ENCODE data around the gene MICOS13.

Gene MICOS13

GRCh38 chr19:5686647-5687359 is 6.5 kb upstream of the MICOS13 start:
- peak; percentile 95 for DNase-seq

- no peak for DNase-seq
Observed at GRCh38 chr19:5686326-5686646, 6.0 kb upstream of the MICOS13 start.

- no peak for DNase-seq
Observed at GRCh38 chr19:5684694-5685430, 4.5 kb upstream of the MICOS13 start.

- DNase-seq = no peak
Observed at GRCh38 chr19:5683177-5683886, 3.0 kb upstream of the MICOS13 start.

DNA sequence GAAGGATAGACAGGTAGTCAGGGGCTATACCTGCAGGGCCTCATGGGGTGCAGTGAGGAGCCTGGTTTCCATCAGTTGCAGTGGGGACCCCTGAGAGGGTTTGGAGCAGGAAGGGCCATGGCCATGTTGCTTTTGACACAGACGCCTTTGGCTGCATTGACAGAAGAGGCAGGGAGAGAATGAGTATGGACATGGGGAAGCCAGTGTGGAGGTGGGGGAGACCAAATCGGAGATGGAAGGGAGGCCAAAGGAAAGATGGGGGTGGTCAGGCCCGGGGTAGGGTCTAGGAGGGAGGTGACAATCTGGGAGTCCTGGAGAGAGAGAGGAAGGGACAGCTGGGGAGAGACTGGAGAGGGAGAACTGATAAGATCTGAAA is 1.8 kb upstream of the MICOS13 start:
- DNase-seq = no peak

DNA sequence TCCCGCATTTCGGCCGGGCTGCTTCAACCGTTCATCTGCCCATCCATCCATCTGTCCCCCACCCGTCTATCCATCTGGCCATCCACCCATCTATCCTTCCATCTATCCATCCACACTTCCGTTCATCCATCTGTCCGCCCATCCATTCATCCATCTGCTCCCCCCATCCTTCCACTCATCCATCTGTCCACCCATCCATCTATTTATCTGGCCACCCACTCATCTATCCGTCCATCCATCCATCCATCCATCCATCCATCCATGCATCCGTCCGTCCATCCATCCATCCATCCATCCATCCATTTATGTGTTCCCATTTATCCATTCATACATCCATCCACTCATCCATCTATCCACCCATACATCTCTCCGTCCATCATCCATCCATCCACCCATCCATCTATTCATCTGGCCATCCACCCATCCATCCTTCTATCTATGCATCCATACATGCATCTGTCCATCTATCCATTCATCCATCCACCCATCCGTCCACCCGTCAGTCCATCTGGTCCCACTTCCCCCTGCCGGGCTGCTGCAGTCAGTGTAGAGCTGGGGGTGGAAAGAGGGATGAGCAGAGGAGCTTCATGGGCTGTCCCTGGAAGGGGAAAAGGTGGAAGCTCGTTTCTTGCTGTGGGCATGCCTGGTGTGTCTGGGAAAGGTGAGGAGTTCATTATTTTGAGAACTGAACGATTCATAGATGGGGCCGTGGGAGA is 1.2 kb upstream of the MICOS13 start:
- no peak for DNase-seq

- DNase-seq = no peak
Observed at GRCh38 chr19:5680084-5680436, 256 bp downstream of the MICOS13 start.

DNA sequence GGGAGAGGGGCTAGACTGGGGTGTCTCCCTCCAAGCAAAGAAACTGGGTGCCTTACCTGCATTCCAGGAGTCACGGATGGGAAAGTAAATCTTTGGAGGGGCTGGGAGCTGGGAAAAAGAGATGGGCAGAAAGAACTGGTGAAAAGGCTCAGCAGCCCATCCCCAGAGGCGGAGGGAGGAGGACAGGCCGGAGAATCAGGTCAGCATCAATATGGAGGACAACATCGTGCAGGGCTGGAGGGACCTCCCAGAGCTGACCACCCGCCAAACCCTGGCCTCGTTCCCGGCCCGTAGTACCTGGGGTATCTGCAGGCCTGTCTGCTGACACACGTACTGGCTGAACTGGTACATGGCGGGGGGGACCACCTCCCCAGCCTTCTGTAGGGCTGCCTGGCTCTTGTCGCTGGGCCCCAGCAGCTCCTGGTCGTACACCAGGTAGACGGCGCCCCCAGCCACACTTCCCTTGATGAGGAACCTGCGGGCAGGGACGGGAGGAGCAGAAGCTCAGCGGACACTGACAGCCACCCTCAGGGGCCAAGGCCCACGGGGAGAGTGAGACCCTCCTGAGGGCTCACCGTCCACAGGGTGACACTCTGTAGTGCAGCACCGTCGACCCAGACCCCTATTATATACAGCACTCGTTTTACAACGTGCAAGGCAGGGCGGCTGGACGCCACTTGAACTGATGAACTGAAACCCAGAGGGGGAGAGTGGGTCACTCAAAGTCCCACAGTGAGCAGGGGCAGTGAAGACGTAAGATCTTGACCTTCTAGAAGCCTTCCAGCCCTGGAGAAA is 830 bp downstream of the MICOS13 start:
- no peak for DNase-seq

- no peak for DNase-seq
Observed at GRCh38 chr19:5678071-5678718, 2.1 kb downstream of the MICOS13 start.

- DNase-seq = no peak
Observed at GRCh38 chr19:5677580-5677979, 2.7 kb downstream of the MICOS13 start.

DNA sequence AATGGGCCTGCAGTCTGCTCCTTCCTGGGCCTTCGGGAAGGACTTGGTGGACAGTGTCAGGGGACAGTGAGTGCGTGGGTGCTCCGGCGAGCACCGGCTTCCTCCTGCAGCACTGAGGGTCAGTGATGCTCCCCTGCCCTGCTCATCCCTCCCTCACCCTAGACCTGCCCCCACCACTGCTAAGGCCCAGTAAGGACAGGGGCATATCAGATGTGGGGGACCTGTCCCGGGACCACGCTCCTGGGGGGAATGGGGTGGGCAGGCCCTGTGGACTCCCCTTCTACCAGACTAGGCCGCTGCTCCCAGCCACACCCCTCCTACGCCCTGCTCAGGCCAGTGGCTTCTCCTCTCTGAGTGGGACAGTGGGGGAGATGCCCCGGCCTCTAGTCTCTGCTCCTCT is 3.2 kb downstream of the MICOS13 start:
- no peak for DNase-seq

DNA sequence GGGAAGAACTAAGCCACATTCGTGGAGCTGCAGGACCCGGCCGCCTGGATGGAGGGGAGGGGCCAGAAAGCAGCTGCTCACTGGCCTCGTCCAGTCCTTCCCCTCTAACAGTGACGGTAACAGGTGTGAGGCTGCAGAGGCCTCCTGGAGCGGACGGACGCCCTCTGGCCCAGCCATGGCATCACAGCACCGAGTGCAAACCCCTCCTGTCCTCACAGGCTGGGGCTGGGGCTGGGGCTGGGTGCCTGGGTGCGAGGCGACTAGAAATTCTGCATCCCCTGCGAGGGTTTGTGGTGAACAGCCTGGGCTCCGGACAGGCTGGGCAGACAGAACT is 3.6 kb downstream of the MICOS13 start:
- no peak for DNase-seq

- no peak for DNase-seq
Observed at GRCh38 chr19:5676105-5676771, 4.1 kb downstream of the MICOS13 start.

GRCh38 chr19:5674714-5675113 is 5.6 kb downstream of the MICOS13 start:
- DNase-seq = no peak

DNA sequence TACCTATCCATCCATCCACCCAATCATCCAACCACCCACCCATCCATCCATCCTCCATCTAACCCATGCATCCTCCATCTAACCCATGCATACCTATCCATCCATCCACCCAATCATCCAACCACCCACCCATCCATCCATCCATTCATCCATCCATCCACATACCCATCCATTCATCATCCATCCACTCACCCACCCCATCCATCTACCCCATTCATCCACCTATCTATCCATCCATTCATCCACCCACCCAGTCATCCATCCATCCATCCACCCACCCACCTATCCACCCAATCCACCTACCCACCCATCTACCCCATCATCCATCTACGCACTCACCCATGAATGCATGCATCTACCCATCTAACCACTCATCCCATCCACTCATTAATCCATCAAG is 6.6 kb downstream of the MICOS13 start:
- no peak for DNase-seq

DNA sequence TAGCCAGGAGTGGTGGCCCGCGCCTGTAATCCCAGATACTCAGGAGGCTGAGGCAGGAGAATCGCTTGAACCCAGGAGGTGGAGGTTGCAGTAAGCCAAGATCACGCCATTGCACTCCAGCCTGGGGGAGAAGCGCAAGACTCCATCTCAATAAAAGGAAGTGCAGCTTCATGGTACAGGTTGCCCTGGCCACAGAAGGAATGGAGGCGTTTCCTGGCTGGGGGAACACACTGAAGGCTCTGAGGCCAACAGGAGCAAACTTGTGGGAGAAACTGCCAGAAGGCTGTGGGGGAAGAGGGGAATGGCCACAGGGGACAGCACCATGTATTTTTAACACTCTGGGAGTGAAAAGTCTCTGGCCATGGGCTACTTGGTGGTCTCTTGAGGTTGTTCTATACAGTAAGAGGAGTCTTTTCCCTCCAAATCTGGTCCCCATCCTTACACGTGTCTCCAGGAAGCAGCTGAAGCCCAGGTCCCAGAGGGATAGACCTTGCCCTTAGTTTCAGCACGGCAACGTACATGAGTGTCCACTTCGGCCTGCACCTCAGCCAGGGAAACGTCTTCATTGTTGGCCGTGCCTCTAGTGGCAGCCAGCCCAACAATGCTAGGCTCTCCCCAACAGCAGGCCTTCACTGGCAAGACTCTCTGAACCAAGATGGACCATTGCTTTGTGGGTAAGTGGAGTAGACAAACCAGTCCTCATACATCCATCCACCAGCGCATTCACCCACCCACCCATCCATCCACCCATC is 7.4 kb downstream of the MICOS13 start:
- DNase-seq = no peak

DNA sequence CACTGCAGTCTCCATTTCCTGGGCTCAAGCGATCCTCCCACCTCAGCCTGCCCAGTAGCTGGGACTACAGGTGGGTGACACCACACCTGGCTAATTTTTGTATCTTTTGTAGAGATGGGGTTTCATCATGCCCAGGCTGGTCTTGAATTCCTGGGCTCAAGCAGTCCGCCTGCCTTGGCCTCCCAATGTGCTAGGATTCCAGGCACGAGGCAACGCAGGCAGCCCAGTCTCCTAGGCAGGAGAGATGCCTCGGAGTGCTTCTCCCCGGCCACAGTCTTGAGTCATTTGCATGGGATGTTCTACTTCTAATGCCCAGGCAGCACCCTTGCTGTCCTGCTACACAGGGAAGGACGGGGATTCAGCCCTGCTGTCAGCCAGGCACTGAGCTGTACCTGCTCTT is 8.7 kb downstream of the MICOS13 start:
- DNase-seq = no peak

DNA sequence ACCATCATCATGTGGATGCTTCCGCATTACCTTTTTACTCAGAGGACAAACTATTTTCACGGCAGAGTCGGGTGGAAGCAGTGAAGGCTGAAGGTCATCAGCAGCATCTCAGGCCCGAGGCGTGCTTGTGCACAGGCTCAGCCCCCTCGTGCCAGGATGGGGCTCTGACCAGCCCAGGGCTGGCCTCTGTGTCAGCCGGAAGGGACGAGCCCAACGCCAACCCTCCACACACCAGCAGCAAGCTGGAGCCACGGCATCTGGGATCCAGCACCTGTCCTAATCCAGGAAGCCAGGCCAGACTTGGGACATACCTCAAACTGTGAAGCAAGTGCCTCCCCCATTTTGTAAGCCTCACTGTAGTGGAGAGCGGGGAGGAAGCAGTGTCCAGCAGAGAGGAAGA is 11.1 kb downstream of the MICOS13 start:
- no peak for DNase-seq

- DNase-seq = no peak
Observed at GRCh38 chr19:5667751-5668271, 12.5 kb downstream of the MICOS13 start.

DNA sequence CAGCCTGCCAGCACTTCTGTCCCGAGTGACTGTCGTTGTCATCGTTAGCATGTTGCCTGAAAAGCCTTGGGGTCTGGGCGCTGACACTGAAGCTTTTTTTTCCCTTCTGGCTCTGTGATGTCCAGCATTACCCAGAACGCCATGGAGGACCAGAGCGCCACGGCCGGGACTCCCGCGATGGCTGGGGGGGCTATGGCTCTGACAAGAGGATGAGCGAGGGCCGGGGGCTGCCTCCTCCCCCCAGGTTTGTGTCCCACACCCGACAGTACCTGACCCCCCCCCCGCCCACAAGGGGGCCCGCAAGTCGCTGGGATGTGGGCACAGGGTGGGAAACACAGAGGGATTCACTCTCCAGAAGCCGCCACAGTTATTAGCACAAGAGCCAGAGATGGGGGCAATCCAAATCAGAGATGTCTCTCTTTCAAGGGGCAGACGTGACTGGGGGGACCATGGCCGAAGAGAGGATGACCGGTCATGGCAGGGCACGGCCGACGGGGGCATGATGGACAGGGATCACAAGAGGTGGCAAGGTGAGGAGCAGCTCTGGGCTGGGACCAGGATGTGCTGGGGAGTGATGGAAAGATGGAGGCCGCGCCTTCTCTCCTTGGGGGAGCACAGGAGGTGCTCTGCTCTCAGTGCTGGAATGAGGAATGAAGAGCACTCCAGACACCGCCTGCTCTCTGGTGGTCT is 13.2 kb downstream of the MICOS13 start:
- DNase-seq = no peak

Data from CD4-positive, alpha-beta T cell treated with Interleukin-21 for 1 hour (primary cell).